ENCODE measurements around the gene CTNNBIP1.
"Not testable (repeated sequence)": the region's sequence is repeated elsewhere in the genome, so short reads cannot be mapped to it uniquely, and the experiment has no call there.

Gene CTNNBIP1

DNA sequence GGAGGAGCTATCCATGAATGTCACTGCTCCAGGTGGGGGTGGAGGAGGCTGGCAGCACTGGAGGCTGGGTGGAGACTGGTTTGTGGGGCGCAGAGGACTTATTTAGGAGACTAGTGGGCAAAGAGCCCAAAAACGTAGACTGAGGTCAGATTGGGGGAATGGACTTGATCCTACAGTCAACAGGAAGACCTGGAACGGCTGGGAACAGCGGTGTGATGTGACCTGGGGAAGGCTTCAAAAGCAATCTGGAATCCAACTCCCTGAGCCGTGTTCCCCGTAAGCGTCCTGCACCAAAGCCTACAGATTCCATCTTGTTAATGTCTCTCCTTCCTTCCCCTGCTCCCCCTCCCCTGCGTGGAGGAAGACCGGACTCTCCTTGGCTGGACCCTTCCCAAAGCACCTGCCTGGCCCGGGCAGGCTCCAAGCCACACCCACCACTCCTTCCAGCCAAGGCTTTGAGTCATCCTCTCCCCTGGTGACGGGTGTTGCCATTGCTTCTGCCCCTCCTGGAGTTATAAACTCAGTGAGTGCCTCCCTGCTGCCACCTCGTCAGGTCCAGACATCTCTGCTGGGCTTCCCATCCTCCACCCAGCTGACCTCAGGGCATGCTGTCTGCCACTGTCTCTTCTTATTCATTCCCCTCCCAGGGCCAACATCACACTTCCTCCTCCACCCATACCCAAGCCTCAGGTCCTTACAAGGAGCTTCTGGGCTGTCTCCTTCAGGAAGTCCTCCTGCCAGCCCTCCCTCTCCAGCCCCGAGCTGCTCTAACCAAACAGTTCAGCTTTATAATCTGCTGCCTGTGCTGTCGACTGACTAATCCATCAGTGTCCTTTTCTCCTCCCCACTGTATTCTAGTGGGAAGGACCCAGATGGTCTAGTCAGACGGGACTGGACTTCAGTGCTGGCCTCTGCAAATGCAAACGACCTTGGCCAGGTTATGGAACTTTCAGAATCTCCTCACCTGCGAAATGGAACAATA is 84.7 kb downstream of the CTNNBIP1 start:
- peak; percentile 38 to 46 for DNase-seq

DNA sequence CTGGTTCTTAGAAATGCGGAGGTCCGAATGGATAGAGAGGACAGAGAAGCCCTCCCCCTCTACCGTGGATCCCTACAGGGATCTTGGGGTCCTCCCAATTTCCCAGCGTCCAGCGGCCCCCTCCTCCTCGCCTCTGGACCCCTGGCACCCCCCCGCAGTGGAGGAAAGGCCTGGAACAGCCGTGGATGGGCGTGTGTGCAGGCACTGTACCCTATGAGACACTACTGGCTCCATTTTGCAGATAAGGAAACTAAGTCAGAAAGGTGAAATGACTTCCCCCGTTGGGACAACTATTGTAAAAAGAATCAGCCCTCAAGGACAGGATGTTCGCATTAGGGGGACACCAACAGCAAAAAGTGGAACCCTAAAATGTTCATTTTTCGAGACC is 85.4 kb downstream of the CTNNBIP1 start:
- DNase-seq, result no peak

DNA sequence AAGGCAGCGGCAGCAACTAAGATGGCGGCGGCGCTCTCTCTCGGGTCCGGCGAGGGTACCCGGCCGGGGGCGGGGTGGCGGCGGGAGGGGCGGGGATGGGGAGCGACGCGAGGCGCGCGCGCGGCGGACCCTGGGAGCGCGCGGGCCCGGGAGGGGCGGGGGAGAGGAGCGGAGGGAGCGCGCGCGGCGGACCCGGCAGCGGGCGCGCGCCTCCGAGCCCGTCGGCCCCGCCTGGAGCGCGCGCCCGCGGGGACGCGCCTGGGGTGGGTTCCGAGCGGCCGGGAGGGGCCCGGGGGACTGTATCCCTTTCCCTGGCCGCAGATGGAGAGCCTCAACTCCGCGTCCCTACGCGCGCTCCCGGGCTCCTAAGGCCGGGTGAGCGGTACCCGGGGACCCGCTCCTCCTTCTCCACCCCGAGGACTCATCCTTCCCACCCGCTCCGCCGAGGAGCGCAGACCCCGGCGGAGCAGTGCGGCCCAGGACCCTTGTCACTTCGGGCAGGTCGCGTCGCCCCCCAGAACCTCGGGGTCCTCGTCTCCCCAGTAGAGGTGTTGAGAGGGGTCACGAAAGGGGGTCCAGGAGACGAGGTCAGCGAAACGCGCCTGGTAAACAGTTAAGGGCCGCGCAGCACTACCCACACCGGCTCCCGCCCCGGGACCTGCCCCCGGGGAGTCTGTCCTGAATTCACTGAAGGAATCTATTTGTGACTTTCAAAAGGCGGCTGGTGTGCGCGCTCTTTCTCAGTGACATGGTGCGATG is 85.9 kb downstream of the CTNNBIP1 start, which contains the start of gene CLSTN1:
TSS of gene CLSTN1 (minus strand) at position 23 of the 759 bp plus-strand sequence. CDS start 232 bp downstream, outside the sequence.
- DNase-seq, result peak; percentile 89 to 92

DNA sequence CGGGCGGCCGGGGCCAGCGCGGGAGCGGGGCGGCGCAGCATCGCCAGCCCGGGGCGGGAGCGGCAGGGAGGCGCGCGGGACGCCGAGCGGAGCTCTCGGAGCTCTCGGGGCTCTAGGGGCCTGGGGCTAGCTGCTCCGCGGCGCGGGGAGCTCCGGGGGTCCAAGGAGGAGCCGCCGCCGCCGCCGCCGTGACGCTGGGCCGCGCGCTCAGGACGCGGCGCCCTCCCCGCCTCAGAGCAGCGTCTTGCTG is 86.5 kb downstream of the CTNNBIP1 start:
- DNase-seq, result no peak

DNA sequence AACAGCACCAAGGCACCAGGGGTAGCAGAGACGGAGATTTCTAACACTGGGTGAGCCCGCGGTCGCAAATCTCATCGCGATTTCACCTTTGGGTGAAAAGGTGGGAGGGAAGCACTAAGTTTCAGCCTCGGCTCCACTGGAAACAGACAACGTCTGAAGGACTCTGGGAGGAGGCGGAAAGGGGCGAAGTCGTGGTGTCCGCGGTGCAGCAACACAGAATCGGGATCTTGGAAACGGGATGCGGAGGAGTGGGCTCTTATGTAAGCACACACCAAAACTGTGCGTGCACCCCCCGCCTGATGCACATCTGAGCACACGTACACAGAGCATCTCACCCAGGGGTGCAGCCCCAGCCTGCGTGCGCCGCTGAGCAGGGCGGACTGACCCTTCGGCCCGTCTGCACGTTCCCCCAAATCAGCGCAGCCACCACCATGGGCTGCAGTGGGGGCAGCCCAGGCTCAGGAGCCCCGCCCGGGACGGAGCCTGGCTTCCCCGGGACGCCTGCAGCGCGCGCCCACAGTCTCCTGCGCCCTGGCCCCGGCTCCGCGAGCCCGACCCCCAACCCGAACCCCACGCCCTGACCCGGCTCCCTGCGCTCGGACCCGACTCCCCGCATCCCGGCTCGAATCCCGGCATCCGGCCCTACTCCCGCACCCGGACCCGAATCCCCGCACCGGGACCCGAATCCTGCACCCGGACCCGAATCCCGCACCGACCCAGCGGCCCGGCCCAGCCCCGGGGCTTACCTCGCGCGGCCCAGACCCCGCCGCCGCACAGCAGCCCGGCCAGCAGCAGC is 87.0 kb downstream of the CTNNBIP1 start:
- peak; percentile 43 to 47 for DNase-seq

DNA sequence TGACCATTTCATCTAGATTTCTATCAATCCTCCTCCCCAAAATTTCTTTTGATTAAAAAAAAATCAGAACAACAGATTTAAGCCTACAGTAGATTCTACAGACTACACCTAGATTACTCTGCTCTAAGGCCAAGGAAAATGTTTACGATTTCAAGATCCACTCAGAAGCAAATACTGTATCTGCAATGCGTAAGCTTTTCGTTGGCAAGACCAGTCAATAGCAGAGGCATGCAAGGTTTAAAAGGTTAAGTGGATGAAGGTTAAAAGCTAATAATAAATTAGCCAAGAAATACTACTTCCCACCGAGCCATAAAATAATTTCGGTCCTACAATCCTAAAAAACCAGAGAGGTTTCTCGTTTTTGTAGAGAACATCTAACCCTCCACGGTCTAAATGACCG is 87.6 kb downstream of the CTNNBIP1 start:
- no peak for DNase-seq

DNA sequence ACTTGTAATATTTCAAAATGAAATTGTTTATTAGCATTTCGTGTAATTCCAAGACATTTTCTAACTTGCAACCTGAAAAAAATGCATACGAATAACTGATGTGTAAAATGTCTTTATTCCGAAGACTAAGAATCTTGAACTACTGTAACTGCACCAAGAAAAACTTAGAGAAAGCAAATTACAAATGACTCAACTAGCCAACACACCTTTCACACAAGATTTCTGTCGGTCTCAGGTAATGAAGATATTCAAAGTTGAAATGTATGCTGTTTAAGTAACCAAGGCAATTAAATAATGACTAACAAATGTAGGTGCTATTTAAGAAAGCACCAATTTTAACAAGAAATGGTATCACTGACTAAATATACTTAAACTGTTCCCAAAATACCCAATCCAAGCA is 88.4 kb downstream of the CTNNBIP1 start:
- DNase-seq, result no peak

DNA sequence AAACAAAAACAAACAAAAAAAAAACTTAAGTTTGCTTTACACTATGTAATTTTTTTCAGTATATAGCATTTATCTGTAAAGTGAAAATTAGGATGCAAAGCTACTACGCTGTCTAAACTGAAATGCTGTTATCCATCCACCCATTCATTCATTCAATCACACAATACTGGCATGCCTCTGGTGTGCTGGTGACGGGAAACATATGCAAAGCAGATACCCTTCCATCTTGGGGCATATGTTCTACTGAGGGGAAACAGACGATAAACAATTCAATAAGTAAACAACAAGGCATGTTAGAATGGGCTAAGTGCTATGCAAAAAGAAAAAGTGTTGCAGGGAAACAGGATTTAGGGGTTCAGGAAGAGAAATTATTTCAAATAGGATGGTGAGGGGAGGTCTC is 89.5 kb downstream of the CTNNBIP1 start:
- DNase-seq, result no peak

DNA sequence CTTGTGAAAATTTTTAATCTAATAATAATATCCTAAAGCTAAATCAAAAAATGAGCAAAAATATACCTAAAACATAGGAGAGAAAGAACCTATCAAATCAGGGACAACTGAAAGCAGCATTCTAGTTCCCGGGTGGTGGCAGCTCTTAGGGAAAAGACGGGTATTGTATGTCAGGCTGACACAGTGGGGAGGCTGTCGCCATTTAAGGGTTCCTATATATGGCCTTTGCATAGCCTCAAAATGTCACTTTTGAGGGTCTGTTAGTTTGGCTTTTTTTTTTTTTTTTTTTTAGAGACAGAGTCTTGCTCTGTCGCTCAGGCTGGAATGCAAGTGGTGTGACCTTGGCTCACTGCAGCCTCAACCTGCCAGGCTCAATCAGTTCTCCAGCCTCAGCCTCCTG is 92.3 kb downstream of the CTNNBIP1 start:
- DNase-seq, result no peak

DNA sequence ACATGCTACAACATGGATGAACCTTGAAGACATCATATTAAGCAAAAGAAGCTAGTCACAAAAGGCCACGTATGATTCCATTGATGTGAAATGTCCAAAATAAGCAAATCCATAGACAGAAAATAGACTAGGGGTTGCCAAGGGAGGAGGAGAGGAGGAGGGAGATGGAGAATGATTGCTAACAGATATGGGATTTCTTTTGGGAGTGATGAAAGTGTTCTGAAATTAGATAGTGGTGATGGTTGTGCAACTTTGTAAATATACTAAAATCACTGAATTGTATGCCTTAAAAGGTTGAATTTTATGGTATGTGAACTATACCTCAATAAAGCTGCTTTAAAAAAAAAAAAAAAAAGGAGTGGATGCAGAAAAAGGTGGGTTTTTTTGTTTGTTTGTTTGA is 93.9 kb downstream of the CTNNBIP1 start:
- no peak for DNase-seq

DNA sequence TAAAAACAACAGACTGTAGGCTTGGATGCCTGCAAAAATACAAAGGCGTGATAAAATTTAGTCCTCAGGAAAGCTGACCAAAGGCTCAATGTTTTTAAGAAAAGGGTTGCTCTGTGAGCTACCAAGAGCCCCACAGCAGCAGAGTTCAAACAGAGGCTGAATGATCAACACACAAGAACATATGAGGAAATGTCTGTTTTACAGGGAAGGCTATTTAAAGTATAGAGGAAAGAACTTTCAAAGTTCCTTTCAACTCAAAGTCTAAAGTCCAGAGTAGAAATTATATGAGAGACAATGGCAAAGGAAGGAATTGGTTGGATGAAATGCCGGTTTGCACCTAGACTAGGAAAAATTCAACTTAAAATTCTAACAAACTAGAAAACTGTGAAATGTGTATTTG is 94.9 kb downstream of the CTNNBIP1 start:
- no peak for DNase-seq

DNA sequence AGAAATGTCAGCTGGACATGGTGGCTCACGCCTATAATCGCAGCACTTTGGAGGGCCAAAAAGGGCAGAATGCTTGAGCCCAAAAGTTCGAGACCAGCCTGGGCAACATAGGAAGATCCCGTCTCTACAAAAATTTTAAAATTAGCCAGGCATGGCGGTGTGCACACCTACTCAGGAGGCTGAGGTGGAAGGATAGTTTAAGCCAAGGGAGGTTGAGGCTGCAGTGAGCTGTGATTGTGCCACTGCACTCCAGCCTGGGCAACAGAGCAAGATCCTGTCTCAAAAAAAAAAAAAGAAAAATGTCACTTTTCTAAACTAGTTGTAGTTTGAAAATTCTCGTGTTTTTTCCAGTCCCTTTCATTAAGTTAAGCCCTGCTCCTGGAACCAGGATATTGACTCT is 95.5 kb downstream of the CTNNBIP1 start:
- no peak for DNase-seq

DNA sequence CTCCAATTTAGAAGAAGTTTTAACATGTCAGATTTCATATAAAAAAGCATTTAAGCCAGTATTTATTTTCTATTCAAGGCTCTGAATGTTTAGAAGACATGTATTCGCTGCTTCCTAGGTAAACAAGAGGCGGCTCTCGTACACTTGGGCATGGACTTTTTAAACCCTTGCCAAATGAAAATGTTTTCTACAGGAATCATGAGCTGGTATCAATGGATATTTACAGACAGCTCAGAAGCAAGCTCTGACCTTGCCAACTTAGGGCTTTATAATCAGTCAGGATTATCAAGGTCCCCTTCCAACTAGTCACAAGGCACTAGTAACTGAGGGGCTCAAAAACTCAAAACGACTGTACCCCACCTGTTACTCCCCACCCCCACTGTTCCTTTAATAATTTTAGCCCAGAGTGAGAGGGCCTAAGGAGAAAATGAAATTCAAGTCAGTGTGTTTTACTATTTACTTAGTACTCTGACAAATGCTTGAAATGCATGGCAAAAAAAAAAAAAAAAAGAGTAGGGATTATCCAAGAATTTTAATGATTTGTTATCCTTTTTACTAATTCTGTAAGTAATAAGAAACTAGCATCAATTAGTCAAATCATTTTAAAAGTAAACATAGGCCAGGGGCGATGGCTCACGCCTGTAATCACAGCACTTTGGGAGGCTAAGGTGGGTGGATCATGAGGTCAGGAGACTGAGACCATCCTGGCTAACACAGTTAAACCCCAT is 98.7 kb downstream of the CTNNBIP1 start:
- no peak for DNase-seq

DNA sequence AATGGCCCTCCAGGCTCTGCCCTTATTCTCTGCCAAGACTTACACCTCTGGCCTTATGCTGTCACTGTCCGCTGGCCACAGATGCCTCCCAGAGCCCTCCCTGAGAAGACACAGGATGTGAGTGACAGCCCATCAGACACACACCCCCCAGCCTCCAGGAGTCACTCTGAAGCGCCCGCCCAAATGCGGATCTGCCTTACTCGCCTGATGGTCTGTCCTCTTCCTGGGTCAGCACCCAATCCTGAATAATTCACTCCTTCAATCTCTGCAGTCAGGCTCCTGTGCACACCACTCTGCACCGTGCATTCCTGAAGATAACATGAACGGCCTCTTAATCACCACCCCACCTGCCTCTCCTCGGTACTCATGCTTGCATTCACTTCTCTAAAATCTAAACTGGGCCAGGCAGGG is 101.0 kb downstream of the CTNNBIP1 start:
- DNase-seq, result no peak

DNA sequence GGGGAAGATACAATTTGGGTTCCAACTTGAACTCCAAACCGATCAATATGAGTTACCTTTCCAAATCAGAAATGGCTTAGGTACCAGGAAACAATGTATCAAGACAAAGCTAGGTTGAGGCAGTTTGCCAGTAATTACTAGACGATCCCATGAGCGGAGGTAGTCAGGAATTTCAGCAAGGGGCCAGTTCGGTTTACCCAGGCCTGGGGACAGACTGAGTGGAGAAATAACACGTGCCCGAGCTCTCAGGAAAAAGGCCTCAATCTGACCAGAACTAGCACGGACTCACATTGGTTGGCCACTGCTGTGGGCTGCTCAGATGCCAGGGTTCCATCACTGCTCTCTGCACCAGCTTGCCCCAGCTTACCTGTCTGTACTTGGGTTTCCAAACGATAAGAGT is 101.6 kb downstream of the CTNNBIP1 start:
- DNase-seq, result no peak

DNA sequence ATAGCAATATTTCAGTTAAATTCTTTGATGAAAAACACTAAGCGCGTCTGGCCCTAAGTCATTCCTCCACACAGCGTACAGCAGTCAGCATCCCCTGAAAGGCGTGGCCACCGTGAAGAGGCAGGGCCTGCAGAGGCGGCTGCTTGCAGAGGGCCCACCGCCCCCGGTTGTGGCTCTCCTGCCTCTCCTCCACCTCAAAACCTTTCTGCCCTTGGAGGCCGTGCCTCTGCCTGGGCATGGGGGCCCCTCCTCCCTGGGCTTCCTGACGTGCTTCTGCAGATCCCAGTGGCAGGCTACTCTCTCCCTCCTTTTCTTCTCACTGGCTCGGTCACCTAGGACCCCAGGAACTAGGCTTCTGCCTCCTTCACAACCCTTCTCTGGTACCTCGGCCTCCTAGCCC is 102.5 kb downstream of the CTNNBIP1 start:
- no peak for DNase-seq

DNA sequence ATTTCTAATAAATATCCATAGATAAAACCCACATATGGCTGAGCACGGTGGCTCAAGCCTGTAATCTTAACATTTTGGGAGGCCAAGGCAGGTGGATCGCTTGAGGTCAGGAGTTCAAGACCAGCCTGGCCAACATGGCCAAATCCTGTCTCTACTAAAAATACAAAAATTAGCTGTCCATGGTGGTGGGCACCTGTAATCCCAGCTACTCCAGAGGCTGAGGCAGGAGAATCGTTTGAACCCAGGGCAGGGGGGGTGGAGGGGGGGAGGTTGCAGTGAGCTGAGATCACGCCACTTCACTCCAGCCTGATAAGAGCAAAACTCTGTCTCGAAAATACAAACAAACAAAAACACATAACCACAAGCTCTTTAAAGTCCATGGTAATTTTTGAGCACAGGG is 104.1 kb downstream of the CTNNBIP1 start:
- not testable (repeated sequence) for DNase-seq

DNA sequence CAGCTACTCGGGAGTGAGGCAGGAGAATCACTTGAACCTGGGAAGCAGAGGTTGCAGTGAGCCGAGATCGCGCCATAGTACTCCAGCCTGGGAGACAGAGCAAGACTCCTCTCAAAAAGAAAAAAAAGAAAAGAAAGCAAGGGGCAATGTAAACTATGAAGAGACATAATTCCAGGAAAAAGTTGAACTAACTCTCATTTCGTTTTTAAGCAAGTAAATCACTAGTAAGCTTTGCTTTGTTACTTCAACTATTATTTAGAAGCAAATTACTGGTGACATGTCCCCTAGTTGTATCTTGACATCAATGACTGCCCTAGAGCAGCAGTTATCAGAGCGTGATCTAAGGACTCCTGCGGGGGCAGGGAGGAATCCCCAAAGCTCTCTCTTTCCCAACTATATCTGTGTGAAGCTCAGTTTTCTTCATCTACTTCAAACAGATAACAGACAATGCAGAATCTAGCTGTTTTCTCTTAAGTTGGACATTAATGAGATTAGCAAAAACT is 105.0 kb downstream of the CTNNBIP1 start:
- DNase-seq, result no peak

DNA sequence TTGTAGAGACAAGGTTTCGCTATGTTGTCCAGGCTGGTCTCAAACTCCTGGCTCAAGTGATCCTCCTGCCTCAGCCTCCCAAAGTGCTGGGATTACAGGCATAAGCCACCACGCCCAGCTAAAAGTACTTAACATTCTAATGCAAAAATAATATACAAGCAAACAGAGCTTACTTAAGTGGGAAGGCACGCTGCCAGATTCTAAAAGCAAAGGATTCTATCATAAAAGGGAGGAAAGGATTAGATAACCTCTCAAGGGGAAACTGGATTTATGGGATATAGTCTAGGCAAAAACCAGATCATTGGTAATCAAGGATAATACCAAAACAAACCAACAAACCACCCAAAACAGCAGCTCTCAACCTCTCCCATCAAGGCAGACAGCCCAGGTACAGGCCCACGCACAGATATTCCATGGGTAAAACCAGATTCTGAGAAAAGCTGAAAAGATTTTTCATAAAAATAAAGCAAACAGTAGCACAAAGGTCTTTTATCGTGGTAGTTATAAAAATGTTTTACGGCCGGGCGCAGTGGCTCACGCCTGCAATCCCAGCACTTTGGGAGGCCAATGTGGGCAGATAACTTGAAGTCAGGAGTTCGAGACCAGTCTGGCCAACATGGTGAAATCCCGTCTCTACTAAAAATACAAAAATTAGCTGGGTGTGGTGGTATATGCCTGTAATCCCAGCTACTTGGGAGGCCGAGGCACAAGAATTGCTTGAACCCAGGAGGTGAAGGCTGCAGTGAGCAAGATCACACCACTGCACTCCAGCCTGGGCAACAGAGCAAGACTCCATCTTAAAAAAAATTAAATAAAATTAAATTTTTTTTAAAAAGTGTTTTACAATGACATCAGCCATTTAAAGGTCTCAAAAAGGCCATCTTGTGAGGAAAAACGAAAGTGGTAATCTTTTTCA is 106.8 kb downstream of the CTNNBIP1 start:
- DNase-seq, result not testable (repeated sequence)

DNA sequence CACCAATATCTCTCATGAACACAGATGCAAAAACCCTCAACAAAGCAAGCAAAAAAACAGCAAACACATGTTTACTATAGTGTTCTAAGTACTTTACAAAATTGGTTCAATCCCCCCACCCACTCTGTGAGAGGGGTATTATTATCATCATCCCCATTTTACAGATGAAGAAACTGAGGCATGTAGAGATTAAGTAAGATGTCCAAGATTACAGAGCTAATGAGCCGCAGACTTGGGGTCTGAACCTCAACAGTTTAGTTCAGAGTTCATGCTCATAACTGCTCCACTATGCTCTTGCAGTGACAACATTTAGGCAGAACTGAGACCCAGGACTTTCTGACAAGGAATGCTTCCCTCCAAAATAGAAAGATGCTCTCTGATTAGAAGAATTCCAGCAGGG is 108.2 kb downstream of the CTNNBIP1 start:
- no peak for DNase-seq

Data from stimulated activated CD4-positive, alpha-beta T cell treated with anti-CD3 and anti-CD28 coated beads, Interleukin-2, amount 100 ng/mL, for 24 hours (primary cell).